GM12878 (cell line): ENCODE results near the gene NRM. TPM values are rescaled to one million over a fixed set of nuclear protein-coding genes. Genes with fewer than 3 reads are reported as not detected.

ENCODE experiments used
- BCL3 ChIP-seq: IDR thresholded peaks from 2 replicates; pipeline ENCODE4 v1.6.1; 2011; ENCODE audit warnings: borderline replicate concordance, low read depth, mild to moderate bottlenecking, moderate library complexity, low read length; ENCODE audit not compliant: insufficient read depth, poor library complexity, severe bottlenecking
- CBFB ChIP-seq: IDR thresholded peaks from 2 replicates; pipeline ENCODE4 v1.6.1; 2016; ENCODE audit warnings: antibody characterized with exemption, low read depth
- MEF2B ChIP-seq: fragments of 450-650 bp; IDR thresholded peaks from 2 replicates; pipeline ENCODE4 v1.6.1; 2018; ENCODE audit warnings: mild to moderate bottlenecking, moderate library complexity; ENCODE audit not compliant: partially characterized antibody, poor library complexity, severe bottlenecking
- MTA3 ChIP-seq: IDR thresholded peaks from 2 replicates; pipeline ENCODE4 v1.6.1; 2012; ENCODE audit warnings: low read length, inconsistent platforms, borderline replicate concordance
- POLR2AphosphoS2 ChIP-seq: IDR thresholded peaks from 2 replicates; pipeline ENCODE4 v1.6.1; 2011; ENCODE audit warnings: low read depth, mild to moderate bottlenecking, low read length, improper control_type of control experiment, moderate library complexity
- PRDM15 ChIP-seq: fragments of 450-650 bp; formaldehyde crosslinking; IDR thresholded peaks from 2 replicates; pipeline ENCODE4 v1.4.0; 2020; ENCODE audit warnings: mild to moderate bottlenecking, moderate library complexity
- RUNX3 ChIP-seq: IDR thresholded peaks from 2 replicates; pipeline ENCODE4 v1.6.1; 2012; ENCODE audit warnings: low read length, inconsistent platforms
- SIX5 ChIP-seq: IDR thresholded peaks from 2 replicates; pipeline ENCODE4 v1.6.1; 2011; ENCODE audit warnings: mild to moderate bottlenecking, low read depth, low read length, moderate library complexity; ENCODE audit not compliant: severe bottlenecking
- SMAD1 ChIP-seq: fragments of 450-650 bp; IDR thresholded peaks from 2 replicates; pipeline ENCODE4 v1.6.1; 2018; ENCODE audit warnings: mild to moderate bottlenecking, low read depth; ENCODE audit not compliant: partially characterized antibody
- SMAD5 ChIP-seq: IDR thresholded peaks from 2 replicates; pipeline ENCODE4 v1.6.1; 2016; ENCODE audit warnings: antibody characterized with exemption, low read depth
- SMARCA5 ChIP-seq: fragments of 450-650 bp; IDR thresholded peaks from 2 replicates; pipeline ENCODE4 v1.6.1; 2017; ENCODE audit warnings: mild to moderate bottlenecking
- SMC3 ChIP-seq: IDR thresholded peaks from 2 replicates; pipeline ENCODE4 v1.6.1; 2011; ENCODE audit warnings: low read length, improper control_type of control experiment, borderline replicate concordance
- ZBTB40 ChIP-seq: fragments of 450-650 bp; IDR thresholded peaks from 2 replicates; pipeline ENCODE4 v1.6.1; 2016; ENCODE audit warnings: mild to moderate bottlenecking, moderate library complexity, borderline replicate concordance
- polyA plus RNA-seq, 11 experiments: library from polyadenylated mRNA; depleted of rRNA in 4 of 11; unstranded in 6 of 11; stranded (reverse) in 5 of 11; fragments of >200 nt; fragmentation: Nextera tagmentation in 4 of 11; fragmentation: Illumina TruSeq in 1 of 11; extraction: Ambion mirVana in 4 of 11; extraction: Trizol in 1 of 11; gene quantifications; 1 replicate in 1 of 11; 2 replicates in 10 of 11; pipeline versions ENCODE4 v1.2.1 to v1.2.3, GENCODE V29; 2011 to 2016; ENCODE audit warnings: inconsistent platforms in 2 of 11, missing spikeins in 2 of 11, low read depth in 1 of 11
- total RNA-seq, 4 experiments: library from RNA; depleted of rRNA in 3 of 4; stranded (reverse); fragments of >200 nt in 3 of 4; fragmentation: Illumina TruSeq in 1 of 4; extraction: Trizol in 1 of 4; gene quantifications; 2 replicates each; pipeline versions ENCODE4 v1.2.1 to v1.2.3, GENCODE V29; 2013 to 2021
- TF ChIP-seq, protein P1 (sequence below): IDR thresholded peaks from 2 replicates; pipeline ENCODE4 v1.6.1; 2012; ENCODE audit warnings: low read depth, low read length, improper control_type of control experiment

NRM gene
- total and polyA plus RNA-seq, 10 of the 15 experiments (the other 5 are each of a cell fraction or from before 2014, with no cell fraction given), result 15.4 to 46.7 (median 29.0) TPM

DNA sequence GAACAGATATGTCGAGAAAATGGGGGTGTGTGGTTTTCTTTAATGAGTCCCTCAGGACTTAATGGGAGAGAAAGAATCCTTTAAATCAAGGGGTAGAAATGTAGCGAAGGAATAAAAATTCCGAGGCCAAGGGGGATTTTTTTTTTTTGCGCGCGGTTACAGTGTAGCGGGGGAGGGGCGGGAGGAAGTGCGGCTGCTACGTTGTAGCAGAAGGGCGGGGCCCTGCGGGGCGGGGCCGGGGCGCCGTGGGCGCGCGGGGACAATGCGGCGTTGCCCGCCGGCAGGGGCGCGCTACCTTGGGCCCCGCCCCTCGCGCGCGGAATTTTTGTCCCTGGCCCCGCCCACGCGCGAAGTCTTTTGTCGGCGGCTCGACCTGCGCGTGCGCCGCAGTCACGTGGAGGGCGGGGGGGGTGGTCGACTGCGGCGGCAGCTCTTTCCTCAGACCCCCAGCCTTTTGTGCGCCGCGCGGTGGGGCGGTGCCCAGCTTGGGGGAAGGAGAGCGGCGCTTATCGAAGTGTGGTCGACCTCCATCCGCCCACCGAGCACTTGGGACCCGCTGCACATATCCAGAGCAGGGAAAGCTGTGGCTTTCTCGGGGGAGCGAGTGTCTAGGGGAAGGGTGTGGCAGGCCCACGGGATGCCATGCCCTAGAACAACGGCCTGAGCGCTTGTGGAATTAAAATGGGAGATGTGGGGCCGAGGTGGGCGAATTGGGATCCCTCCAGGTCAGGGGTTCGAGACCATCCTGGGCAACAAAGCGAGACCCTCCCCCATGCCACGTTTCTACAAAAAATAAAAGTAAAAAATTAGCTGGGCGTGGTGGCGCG, 30.6 kb upstream of the NRM start (continued):
- TF ChIP-seq PRDM15 (CRISPR knock-in tag) (peak; percentile 40; the same call in 1 of the 2 replicates), BCL3 (peak; percentile 58), CBFB (no peak), POLR2AphosphoS2 (peak; percentile 58; the same call in 1 of the 2 replicates), SMAD1 (peak; percentile 29), MTA3 (no peak), ZBTB40 (no peak), SMAD5 (peak; percentile 22; the same call in 1 of the 2 replicates), SIX5 (no peak), MEF2B (no peak), RUNX3 (no peak), SMC3 (0 out of 2 replicates have a peak, but pooled peaks have one; percentile 4), SMARCA5 (0 out of 2 replicates have a peak, but pooled peaks have one; percentile 30)
- TF ChIP-seq, protein P1, sequence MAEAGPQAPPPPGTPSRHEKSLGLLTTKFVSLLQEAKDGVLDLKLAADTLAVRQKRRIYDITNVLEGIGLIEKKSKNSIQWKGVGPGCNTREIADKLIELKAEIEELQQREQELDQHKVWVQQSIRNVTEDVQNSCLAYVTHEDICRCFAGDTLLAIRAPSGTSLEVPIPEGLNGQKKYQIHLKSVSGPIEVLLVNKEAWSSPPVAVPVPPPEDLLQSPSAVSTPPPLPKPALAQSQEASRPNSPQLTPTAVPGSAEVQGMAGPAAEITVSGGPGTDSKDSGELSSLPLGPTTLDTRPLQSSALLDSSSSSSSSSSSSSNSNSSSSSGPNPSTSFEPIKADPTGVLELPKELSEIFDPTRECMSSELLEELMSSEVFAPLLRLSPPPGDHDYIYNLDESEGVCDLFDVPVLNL, result peak; percentile 70
